Measurements from ENCODE around the gene HCN2.

- no peak for TF ChIP-seq CTCF (conservative IDR thresholded peaks at IDR 0.05 in 1 of 2, IDR thresholded peaks at IDR 0.05 in 1 of 2; ENCODE audit: extremely low read depth in 1 of 2, insufficient read depth in 1 of 2, low read depth in 1 of 2, low read length in 2 of 2)
- no peak for TF ChIP-seq EZH2 (IDR thresholded peaks at IDR 0.05; ENCODE audit: borderline replicate concordance, low read length)
Measured at GRCh38 chr19:601790-602189, 12.1 kb downstream of the HCN2 start.
